Astrocyte of the hippocampus (primary cell): ENCODE data around the gene WDR5.
"Not testable (repeated sequence)": the region's sequence is repeated elsewhere in the genome, so short reads cannot be mapped to it uniquely, and the experiment has no call there.

Experiments
- DNase-seq: peaks from one replicate; pipeline ENCODE4 v3.0.0; 2011; ENCODE audit warnings: low read depth, low spot score

The WDR5 gene

GRCh38 chr9:134135343-134136117 lies at the start of gene WDR5:
WDR5 (plus strand) TSS chr9:134136082; CDS start chr9:134139878, 3,796 bp downstream.
- DNase-seq, result peak; percentile 96

GRCh38 chr9:134088063-134088725 lies 47.7 kb upstream of the WDR5 start:
- DNase-seq, result no peak

- DNase-seq, result no peak
Measured at GRCh38 chr9:134089972-134090371, 45.9 kb upstream of the WDR5 start.

- peak; percentile 16 for DNase-seq
Measured at GRCh38 chr9:134099123-134099761, 36.6 kb upstream of the WDR5 start.

GRCh38 chr9:134100040-134100439 lies 35.8 kb upstream of the WDR5 start:
- no peak for DNase-seq

- DNase-seq, result not testable (repeated sequence)
Measured at GRCh38 chr9:134101133-134101532, 34.7 kb upstream of the WDR5 start.

GRCh38 chr9:134101623-134102149 lies 34.2 kb upstream of the WDR5 start:
- no peak for DNase-seq

GRCh38 chr9:134103391-134103998 lies 32.4 kb upstream of the WDR5 start:
- DNase-seq, result no peak

- DNase-seq, result no peak
Measured at GRCh38 chr9:134111064-134111463, 24.8 kb upstream of the WDR5 start.

- no peak for DNase-seq
Measured at GRCh38 chr9:134112561-134112960, 23.3 kb upstream of the WDR5 start.

GRCh38 chr9:134118972-134119371 lies 16.9 kb upstream of the WDR5 start:
- not testable (repeated sequence) for DNase-seq

- DNase-seq, result no peak
Measured at GRCh38 chr9:134123764-134124128, 12.1 kb upstream of the WDR5 start.

- DNase-seq, result no peak
Measured at GRCh38 chr9:134125413-134126095, 10.3 kb upstream of the WDR5 start.

GRCh38 chr9:134126373-134126772 lies 9.5 kb upstream of the WDR5 start:
- DNase-seq, result no peak

GRCh38 chr9:134127065-134127580 lies 8.8 kb upstream of the WDR5 start:
- no peak for DNase-seq

- DNase-seq, result no peak
Measured at GRCh38 chr9:134127616-134128015, 8.3 kb upstream of the WDR5 start.

GRCh38 chr9:134128727-134129679 lies 6.9 kb upstream of the WDR5 start:
- no peak for DNase-seq

GRCh38 chr9:134130503-134131375 lies 5.1 kb upstream of the WDR5 start:
- peak; percentile 69 for DNase-seq
